Lower leg skin (tissue), 4 donors: ENCODE results near the gene SUFU. TPM values are rescaled to one million over a fixed set of nuclear protein-coding genes. Genes with fewer than 3 reads are reported as not detected.

Experiments used
- DNase-seq, 2 donors: peaks; one replicate each; pipeline ENCODE4 v3.0.0-alpha.2; 2019; ENCODE audit warnings: low spot score in 2 of 2
- H3K4me3 ChIP-seq: fragments of 200-600 bp; sonication (generic); 2 replicates; pipeline ENCODE4 v1.5.1; 2017; ENCODE audit warnings: mild to moderate bottlenecking, low read depth; ENCODE audit not compliant: poor library complexity, severe bottlenecking
- CTCF ChIP-seq, 3 donors: fragments of 450-650 bp; IDR thresholded peaks; one replicate each; pipeline ENCODE4 v1.5.1; 2016; ENCODE audit warnings: antibody characterized with exemption in 3 of 3, mild to moderate bottlenecking in 3 of 3, moderate library complexity in 2 of 3
- POLR2A ChIP-seq, 2 donors: fragments of 450-650 bp; IDR thresholded peaks; one replicate each; pipeline ENCODE4 v1.6.1; 2016 to 2017; ENCODE audit warnings: antibody characterized with exemption in 2 of 2, mild to moderate bottlenecking in 1 of 2, moderate library complexity in 1 of 2
- WGBS, 2 donors: methylation state at CpG; one replicate each; pipeline ENCODE4 v1.1.5; 2018; 5-methylcytosine and 5-hydroxymethylcytosine counted together
- intact Hi-C: fragments of 100-400 bp; cut with DNase I; formaldehyde crosslinking; loops from one replicate; pipeline ENCODE4 v1.15.0; 2023; ENCODE audit warnings: low total_unique reads
- total RNA-seq, 4 donors: library from RNA; depleted of rRNA; stranded (reverse); fragments of >200 nt; gene quantifications; one replicate each; pipeline ENCODE4 v1.1.0, GENCODE V29; 2016

SUFU gene
- total RNA-seq, 4 donors from 2014 or later = 15.8 to 19.8 (median 18.0) TPM

- 40 to 65% methylated on average over 6 of the region's 6 CpGs for WGBS, 2 donors
- no peak for DNase-seq
- intact Hi-C loops = no loop called here
- no peak overlapping the region for H3K4me3 ChIP-seq
- TF ChIP-seq POLR2A (IDR thresholded peaks at IDR 0.05) = no peak
- no peak for TF ChIP-seq CTCF (IDR thresholded peaks at IDR 0.05)
Observed at GRCh38 chr10:102467971-102468438, 35.8 kb upstream of the SUFU start.

- intact Hi-C loops = no loop called here
- DNase-seq = no peak
- H3K4me3 ChIP-seq = no peak overlapping the region
- whole genome bisulfite sequencing, 2 donors = 79 to 81% methylated on average over 9 of the region's 9 CpGs
- TF ChIP-seq POLR2A (IDR thresholded peaks at IDR 0.05) = no peak
- TF ChIP-seq CTCF (IDR thresholded peaks at IDR 0.05) = no peak
Observed at GRCh38 chr10:102468683-102469082, 35.1 kb upstream of the SUFU start.

GRCh38 chr10:102470579-102471546 lies 32.9 kb upstream of the SUFU start:
- DNase-seq = no peak
- intact Hi-C loops = loop anchor here (10.0 kb wide), 2 partner anchors 46 to 216 kb away; partner anchors contain the start of gene FBXL15
- H3K4me3 ChIP-seq = no peak overlapping the region
- TF ChIP-seq POLR2A (IDR thresholded peaks at IDR 0.05) = no peak
- 90 to 95% methylated on average over 33 to 35 of the region's 36 CpGs for WGBS, 2 donors

- intact Hi-C loops = loop anchor here (10.0 kb wide), 2 partner anchors 49 to 219 kb away; partner anchors contain the start of gene FBXL15
- TF ChIP-seq POLR2A (IDR thresholded peaks at IDR 0.05) = no peak
- no peak for DNase-seq
- WGBS, 2 donors = 87% methylated on average over 27 of the region's 27 CpGs
- H3K4me3 ChIP-seq = no peak overlapping the region
Observed at GRCh38 chr10:102473445-102474331, 30.1 kb upstream of the SUFU start.

GRCh38 chr10:102475451-102476040 lies 28.2 kb upstream of the SUFU start:
- WGBS, 2 donors = 87 to 91% methylated on average over 9 of the region's 9 CpGs
- no peak overlapping the region for H3K4me3 ChIP-seq
- intact Hi-C loops = loop anchor here (10.0 kb wide), 2 partner anchors 51 to 221 kb away; partner anchors contain the start of gene FBXL15
- TF ChIP-seq POLR2A (IDR thresholded peaks at IDR 0.05) (no peak), CTCF (IDR thresholded peaks at IDR 0.05) (no peak)
- no peak for DNase-seq

GRCh38 chr10:102476466-102477141 lies 27.2 kb upstream of the SUFU start:
- intact Hi-C loops = loop anchor here (10.0 kb wide), 2 partner anchors 52 to 222 kb away; partner anchors contain the start of gene FBXL15
- DNase-seq = no peak
- no peak for TF ChIP-seq POLR2A (IDR thresholded peaks at IDR 0.05)
- no peak for TF ChIP-seq CTCF (IDR thresholded peaks at IDR 0.05)

More at GRCh38 chr10:102476466-102477141, 27.2 kb upstream of the SUFU start:
- no peak overlapping the region for H3K4me3 ChIP-seq
- 53 to 67% methylated on average over 7 to 9 of the region's 9 CpGs for WGBS, 2 donors
